Measurements from ENCODE around the gene CCDC106.

CCDC106 gene

DNA sequence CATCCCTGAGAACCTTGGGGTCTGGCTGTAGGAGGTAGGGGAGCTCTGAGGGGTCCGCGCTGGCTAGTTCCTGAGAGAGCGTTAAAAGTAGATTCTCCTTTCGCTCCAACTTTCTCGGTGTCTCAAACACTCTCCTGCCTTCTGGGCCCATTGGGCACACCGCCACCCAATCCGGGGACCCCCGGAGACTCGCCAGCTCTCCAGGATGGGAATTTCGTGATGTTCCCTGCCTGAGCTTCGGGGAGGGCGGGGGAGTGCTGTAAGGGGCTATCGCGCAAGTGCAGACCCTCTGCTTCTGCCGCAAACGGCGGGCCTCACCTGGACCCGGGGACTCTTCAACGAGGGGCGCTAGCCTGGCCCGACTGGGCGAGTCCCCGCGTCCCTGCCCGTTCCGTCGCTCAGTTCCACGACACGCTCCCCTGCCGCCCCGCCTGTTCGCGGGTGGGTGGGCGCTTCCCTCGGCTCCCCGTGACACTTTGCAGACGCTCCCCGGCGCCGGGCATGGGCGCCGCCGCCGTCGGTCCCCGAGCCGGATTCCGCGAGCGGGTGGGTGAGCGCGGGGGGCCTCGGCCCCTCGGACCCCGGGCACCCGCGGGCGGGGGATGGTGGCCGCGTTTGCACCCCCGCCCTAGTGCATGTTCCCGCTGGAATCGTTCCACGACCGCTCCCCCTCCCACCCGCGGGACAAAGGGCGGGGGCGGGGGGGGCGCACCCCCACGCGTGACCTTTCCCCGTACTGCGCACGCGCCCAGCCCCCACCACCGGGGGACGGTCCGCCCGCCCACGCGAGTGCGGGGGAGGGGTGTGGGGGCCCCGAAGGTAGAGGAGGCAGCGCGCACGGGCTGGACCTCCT lies at the start of gene CCDC106:
TSS of gene CCDC106 (plus strand) at position 481 of the 853 bp plus-strand sequence. CDS start 835 bp downstream, outside the sequence.
- no peak for DNase-seq (ENCODE audit: low read depth in 2 of 2)

DNA sequence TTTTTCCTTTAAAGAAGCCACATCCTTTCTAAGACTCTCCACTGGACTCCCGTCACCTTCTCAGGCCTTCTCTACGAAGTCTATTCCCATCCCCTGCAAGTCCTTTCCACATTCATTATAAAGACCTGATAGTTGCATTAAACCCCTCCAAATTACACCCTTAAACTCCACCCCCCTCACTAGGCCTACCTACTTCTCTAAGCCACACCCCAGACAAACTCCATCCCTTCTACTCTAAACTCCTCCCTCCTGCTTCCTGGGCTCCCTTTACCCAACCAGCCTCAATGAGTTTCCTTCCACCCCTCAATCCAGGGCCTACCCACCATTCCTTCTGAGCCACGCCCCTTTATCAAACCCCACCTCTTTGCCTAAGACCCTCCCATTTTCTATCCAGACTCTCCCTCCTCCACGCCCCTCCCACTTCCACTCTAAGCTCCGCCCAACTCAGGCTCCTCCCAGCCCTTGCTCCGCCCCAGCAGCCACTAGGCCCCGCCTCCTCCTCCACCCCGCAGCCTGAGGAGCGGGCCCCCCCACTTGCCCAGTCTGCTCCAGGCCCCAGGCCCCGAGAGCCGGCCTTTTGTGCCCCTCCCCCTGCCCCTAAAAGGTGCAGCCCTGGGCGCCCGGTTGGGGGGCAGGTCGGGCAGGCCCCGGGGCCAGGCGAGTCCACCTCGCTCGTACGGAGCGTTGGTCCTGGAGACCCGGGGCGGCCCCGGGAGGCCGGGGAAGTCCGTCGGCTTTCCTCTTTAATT lies 49.1 kb upstream of the CCDC106 start:
- peak; percentile 88 to 89 for DNase-seq (ENCODE audit: low read depth in 2 of 2)

DNA sequence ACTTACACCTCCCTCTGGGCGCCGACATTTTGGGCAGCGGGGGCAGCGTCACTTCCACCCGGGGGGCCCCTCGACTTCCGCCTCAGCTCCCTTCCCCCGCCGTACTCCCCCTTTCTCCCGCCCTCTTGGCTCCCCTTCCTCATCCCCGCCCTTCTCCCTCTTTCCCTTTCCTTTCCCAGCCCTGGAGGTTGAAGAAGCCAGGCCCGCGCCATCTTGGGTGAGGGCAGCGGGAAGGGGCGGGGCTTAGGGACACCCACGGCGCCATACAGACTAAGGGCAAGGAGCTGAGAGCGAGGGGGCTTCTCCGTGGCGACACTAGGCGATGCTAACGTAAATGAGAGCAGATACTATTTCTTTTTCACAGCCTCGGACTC lies 48.6 kb upstream of the CCDC106 start, which contains the start of gene FIZ1:
TSS of gene FIZ1 (minus strand) at position 50 of the 374 bp plus-strand sequence. CDS start 1,652 bp downstream, outside the sequence.
- peak; percentile 90 to 96 for DNase-seq (ENCODE audit: low read depth in 2 of 2)

DNA sequence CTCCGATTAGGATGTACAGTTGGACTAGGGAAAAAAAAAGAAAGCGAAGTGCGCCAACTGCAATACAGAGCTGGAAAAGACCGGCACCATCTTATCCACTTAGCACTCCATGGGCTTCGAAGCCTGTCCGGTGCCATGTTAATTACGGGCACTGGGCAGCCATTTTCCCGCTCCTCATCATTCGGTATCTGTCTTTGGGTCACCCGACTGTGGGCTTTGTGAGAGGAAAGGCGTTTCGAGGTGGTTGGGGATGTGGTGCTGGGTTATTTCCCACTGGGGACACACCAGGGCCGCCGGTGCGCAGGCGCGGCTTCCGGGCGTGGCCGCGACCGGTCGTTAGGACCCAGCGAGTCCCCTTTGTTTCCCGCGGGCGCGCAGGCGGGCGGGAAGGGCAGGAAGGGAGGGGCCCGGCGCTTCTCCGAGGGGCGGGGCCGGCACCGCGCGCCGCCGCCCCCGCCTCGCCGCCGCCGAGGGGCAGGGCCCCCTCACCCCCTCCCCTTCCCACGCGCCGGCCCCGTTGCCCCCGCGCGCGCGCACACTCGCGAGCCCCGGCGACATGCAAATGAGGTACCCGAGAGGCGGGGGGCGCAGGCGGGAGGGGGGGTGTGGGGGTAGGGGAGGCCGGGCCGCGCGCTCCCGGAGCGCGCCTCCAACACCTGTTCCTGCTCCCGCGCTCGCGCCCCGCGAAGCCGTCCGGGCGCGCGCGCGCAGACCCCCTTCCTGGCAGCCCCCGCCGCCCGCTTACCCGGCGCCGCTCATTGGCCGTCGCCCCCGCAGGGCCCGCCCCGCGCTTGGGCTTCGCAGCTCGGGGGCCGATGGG lies 48.0 kb upstream of the CCDC106 start, which contains the start of gene ZNF524:
TSS of gene ZNF524 (plus strand) at position 447 of the 820 bp plus-strand sequence. CDS start 1,825 bp downstream, outside the sequence.
- DNase-seq (ENCODE audit: low read depth in 2 of 2), result peak; percentile 60

DNA sequence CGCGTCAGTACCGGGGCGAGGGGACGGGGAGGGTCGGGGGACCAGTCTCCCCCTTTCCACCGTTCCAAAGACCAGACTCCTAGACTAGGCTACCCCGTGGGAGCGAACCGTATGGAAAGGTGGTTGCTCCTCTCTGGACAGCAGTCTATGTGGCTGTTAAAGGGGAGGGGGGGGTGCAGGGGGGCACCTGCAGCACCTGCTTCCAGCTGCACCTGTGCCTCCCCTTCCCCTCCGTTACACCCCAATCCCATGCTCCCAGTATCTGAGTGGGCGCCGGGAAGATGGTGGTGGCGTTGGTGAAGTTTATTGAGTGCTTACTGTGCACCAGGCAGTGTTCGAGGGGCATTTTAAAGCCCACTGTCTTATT lies 47.4 kb upstream of the CCDC106 start:
- DNase-seq (ENCODE audit: low read depth in 2 of 2), result no peak

DNA sequence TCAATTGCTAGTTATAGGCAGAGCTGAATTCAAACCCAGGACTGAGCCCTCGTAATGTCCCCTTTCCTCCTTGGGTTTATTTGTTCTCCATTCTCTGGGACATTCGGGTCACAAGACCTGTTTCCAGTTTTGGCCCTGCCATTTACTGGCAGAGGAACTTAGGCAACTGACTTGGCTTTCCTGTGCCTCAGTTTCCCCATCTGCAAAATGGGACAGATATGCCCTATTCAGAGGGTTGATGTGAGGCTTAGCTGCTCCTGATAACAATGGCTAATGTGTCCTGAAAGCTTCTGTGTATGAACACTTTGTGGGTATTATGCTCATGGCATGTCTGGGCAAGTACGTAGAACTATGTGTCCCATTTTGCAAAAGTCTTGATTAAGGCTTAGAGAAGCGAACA lies 46.9 kb upstream of the CCDC106 start:
- DNase-seq (ENCODE audit: low read depth in 2 of 2), result no peak

DNA sequence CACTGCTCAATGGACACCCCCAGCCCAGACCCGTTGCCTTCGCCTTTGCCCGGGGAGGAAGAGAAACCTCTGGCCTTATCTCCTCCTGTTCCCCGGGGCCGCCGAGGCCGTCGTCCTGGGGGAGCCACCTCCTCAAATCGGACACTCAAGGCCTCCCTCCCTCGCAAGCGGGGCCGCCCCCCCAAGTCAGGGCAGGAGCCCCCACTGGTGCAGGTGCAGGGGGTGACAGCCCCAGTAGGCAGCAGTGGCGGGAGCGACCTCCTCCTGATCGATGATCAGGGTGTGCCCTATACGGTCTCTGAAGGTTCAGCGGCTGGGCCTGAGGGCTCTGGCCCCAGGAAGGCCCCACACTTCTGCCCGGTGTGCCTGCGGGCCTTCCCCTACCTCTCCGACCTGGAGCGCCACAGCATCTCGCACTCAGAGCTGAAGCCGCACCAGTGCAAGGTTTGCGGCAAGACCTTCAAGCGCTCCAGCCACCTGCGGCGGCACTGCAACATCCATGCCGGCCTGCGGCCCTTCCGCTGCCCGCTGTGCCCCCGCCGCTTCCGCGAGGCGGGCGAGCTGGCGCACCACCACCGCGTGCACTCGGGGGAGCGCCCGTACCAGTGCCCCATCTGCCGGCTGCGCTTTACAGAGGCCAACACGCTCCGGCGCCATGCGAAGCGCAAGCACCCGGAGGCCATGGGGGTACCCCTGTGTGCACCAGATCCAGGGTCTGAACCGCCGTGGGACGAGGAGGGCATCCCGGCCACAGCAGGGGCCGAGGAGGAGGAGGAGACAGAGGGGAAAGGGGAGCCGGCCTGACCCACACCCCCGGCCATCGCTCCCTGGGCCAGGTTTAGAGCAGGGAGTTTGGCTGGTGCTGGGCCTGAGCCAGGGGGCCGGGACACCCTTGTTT lies 45.7 kb upstream of the CCDC106 start:
- no peak for DNase-seq (ENCODE audit: low read depth in 2 of 2)

DNA sequence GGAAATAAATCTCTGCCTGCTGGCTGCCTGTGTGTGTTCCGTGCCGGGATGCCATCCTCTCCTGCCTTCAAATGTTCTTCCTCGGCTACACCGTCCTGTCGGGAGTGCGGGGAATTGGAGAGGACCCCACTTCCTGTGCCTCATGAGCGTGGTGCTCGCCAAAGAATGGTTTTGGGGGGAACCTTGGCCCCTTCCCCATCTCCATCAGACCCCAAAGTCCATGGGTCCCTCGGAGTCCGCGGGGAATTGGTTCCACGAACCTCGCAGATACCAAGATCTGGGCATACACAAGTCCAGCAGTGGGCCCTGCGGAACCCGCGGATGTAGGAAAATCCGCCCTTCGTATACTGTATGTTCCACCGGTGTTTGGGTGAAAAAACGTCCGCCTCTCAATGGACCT lies 44.9 kb upstream of the CCDC106 start:
- DNase-seq (ENCODE audit: low read depth in 2 of 2), result no peak

DNA sequence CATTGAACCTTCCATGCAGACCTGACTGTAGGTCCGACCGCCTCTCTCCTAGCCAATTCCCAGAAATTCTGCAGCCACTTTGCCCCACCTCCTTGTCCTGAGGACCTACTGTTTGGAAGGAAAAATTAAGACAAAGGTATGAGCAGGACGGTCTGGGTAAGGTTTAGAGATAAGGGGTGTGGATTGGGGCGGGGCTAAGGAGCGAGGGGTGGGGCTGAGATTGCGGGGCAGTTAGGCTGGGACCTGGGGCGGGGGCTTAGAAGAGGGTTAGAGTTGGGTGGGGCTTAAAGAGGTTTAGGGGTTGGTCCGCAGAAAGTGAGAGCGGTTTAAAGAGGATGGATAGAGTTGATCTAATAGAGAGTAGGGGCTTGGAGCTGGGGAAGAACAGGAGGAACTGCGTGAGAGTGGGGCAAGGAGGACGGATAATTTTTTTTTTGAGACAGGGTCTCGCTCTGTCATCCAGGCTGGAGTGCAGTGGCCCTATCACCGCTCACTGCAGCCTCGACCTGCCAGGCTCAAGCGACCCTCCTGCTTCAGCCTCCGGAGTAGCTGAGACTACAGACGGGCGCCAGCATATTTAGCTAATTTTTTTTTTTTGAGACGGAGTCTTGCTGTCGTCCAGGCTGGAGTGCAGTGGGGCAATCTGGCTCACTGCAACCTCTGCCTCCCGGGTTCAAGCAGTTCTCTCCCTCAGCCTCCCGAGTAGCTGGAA lies 44.3 kb upstream of the CCDC106 start:
- no peak for DNase-seq (ENCODE audit: low read depth in 2 of 2)

DNA sequence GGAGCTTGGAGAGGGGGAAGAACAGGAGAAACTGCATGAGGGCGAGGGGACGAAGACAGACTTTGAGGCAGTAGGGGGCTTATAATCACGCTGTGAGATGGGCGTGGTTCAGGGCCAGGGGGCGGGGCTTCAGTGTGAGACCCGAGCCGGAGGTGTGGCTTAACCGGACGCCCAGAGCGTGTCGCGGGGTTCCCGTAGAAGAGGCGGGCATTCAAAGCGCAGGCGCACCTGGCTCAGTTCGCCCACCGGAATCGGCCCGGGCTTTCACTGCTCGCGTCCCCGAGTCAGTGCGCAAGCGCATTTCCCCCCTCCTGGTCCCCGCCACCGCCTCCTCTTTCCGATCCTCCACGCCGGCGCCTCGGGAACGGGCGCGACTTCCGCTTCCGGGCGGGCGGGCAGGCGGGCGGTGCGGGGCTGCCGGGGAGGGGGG lies 42.8 kb upstream of the CCDC106 start:
- DNase-seq (ENCODE audit: low read depth in 2 of 2), result peak; percentile 96 to 97

DNA sequence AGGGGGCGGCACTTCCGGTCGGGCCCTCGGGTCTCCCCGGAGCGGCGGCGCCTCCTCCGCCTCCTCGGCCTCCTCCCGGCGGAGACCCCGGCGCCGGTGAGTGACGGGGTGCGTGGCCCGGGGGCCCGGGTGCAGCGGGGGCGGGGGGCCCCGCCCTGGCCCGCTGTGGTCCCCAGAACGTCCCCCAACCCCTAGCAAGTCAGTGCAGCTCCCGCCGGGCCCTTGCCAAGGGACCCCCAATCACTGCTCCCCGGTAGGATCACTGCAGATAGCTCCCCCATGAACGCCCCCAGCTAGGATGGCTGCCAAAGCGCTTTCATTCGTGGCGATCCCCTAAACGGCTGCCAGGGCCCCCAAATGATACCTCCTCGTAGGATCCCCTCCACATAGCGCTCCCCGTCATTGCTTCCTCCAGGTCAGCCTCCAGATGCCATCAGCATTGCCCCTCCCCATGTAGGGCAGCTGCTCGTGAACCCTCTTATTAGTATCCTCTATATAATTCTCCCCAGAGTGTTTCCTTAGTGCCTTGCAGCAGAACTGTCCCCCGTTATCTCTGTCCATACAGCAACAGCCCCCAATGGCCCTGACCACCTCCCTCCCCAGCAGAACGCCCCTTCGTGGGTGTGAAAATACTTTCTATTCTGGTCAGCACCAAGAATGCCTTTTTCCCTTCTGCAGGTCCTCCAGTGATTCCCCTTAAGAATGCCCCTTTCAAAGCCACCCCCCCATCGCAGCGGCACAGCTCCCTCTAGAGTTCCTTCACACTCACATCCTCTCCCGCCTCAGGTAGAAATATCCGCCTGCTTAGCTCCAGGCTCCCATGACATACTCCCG lies 42.2 kb upstream of the CCDC106 start, which contains the start of gene ZNF865:
TSS of gene ZNF865 (plus strand) at position 11 of the 834 bp plus-strand sequence. CDS start 7,972 bp downstream, outside the sequence.
- DNase-seq (ENCODE audit: low read depth in 2 of 2), result peak; percentile 29 to 34

DNA sequence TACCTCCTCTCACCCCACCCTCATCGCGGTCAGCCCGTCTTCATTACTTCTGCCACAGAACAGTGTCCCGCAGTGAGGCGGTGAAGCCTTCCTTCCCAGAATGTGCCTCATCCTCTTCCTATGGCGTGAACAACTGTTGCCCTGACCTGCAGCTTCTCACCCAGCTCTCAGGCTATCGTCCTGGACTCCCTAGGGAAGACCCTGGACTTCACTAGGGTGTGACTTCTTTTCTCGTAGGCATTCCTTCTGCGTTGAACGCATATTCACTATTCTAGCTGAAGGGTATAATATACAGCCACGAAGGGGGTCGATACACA lies 41.6 kb upstream of the CCDC106 start:
- no peak for DNase-seq (ENCODE audit: low read depth in 2 of 2)

DNA sequence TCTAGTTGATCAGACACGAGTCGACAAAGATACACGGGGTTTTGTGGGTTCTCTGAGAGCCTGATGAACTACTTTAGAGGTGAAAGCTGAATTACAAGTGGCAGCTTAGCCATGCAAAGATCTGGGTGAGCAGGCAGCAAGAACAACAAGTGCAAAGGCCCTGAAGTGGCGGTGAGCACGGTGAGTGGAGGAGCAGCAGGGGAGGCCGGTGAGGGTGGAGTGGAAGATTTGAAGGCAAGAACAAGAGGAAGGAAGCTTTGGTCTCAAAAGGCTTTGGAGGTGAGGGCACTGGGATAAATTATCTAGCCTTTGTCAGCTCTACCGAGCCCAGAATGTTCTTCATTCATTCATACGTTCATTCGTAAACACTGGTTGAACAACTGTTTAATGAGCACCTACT lies 41.2 kb upstream of the CCDC106 start:
- DNase-seq (ENCODE audit: low read depth in 2 of 2), result no peak

DNA sequence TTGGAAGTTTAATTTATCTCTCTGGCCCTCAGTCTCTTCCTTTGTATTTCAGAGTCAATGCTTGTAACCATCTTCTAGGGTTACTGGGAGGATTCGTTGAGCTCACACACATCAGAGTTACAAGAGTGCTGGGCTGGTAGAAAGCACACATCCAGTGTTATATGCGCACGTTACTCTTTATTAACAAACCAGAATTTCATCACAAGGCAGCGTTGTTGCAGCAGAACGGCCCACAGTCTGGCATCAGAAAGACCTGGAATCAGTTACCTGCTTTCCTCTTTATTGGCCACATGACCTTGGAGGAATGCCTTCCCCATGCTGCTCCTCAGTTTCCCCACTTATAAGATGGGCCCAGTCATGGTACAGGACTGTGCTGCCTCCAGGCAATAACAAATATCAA lies 38.7 kb upstream of the CCDC106 start:
- no peak for DNase-seq (ENCODE audit: low read depth in 2 of 2)

DNA sequence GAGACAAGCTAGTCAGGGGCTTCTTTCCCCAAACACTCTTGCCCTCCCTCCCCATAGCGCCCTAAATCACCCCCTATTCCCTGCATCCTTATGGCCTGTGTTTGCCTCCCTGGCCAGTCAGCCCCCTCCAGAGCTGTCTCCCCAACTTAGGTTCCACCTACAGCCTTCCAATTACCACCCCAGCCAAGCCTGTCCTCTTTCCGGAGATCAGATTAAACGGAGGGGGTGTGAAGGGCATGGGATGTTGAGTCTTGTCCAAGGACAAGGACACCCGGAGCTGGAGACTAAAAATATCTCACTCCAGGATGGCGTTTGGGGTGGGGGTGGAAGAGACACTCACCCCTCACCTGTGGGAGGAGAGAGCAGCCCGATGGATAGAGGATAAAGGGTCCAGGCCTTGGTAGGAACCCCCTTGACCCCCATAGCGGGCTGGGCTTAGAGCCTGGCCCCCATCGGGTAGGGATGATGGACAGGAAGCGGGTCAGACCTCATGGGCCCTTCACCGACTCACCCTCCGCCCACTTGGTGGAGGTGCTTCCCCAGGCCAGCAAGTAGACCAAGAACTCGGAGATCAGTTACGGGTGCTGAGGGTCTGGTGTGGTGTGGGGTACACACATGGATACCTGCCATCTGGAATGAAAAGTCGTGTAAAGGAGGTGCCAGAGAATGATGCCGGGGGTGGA lies 36.6 kb upstream of the CCDC106 start:
- DNase-seq (ENCODE audit: low read depth in 2 of 2), result no peak

DNA sequence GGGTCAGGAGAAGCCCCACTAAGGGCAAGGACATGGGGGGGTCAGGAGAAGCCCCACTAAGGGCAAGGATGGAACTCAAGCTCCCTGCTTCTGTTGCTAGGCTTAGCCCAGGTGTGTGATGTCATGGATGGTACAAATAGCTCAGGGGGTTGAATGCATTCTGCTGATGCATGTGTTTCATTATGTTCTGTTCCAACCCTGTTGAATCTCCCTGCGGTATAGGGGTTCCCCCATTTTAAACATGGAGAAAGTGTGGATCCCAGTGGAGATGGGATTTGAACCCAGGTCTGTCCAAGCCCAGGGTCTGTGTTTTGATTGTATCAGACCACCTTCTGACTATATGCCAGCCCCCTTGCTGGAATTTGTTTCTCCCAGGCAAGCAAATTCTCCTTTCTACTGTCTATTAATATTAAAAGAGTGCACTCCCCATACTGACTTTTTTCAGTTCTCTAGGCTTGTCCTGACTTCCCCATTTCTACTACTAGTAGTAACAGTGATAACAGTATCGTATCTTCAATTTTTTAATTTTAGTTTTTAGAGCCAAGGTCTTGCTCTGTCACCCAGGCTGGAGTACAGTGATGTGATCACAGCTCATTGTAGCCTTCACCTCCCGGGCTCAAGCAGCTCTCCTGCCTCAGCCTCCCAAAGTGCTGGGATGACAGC lies 35.9 kb upstream of the CCDC106 start:
- DNase-seq (ENCODE audit: low read depth in 2 of 2), result no peak

DNA sequence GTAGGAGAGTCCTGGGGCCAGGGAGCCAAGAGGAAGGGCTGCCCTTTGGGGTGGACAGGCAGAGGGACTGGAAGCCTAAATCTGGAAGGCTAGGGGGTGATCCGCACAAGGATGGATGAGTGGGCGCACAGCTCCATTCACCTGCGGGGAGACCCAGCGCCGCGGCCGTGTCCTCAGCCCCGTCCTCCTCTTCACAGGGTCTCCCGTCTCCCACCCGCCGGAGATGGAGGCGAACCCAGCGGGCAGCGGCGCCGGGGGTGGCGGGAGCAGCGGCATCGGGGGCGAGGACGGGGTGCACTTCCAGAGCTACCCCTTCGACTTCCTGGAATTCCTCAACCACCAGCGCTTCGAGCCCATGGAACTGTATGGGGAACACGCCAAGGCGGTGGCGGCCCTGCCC lies 34.6 kb upstream of the CCDC106 start:
- no peak for DNase-seq (ENCODE audit: low read depth in 2 of 2)

Data from stimulated activated CD4-positive, alpha-beta T cell treated with anti-CD3 and anti-CD28 coated beads, Interleukin-1b, Interleukin-23, amount 100 ng/mL, for 1 hour (primary cell).